ENCODE results near the gene ZNF19. TPM values are rescaled to one million over a fixed set of nuclear protein-coding genes. Genes with fewer than 3 reads are reported as not detected.

ZNF19 gene
- total RNA-seq, 1 experiment from 2014 or later = 5.4 TPM

GRCh38 chr16:71426069-71426879 is 62.9 kb downstream of the ZNF19 start:
- Histone ChIP-seq H3K9ac (ENCODE audit: low read length) (no peak overlapping the region), H3K27me3 (ENCODE audit: insufficient read depth, low read length) (no peaks in the 10 kb centered on the region), H3K9me2 (ENCODE audit: insufficient read depth) (no peaks in the 10 kb centered on the region), H3K79me2 (ENCODE audit: insufficient read depth, low read length) (no peaks in the 10 kb centered on the region), H3K27ac (ENCODE audit: low read depth, low read length) (peak overlapping the region; percentile 46), H3K36me3 (ENCODE audit: control insufficient read depth in 1 of 2, insufficient read depth in 2 of 2, low read length in 2 of 2) (no peaks in the 10 kb centered on the region), H3K4me1 (ENCODE audit: control insufficient read depth in 1 of 2, insufficient read depth in 2 of 2, low read length in 2 of 2) (peaks cover 4 to 14% of the 10 kb centered on the region in 2 experiments; a peak in 3 of 4 replicates), H3K9me3 (ENCODE audit: control insufficient read depth in 1 of 2, insufficient read depth in 1 of 2, low read depth in 1 of 2, low read length in 2 of 2) (peaks cover 0 to 7% of the 10 kb centered on the region in 2 experiments; a peak in 1 of 4 replicates), H4K20me1 (ENCODE audit: insufficient read depth) (no peaks in the 10 kb centered on the region), H2AFZ (ENCODE audit: low read depth, low read length, poor library complexity, severe bottlenecking) (peak overlapping the region; percentile 88), H3K4me3 (replicated peaks in 1 of 2; ENCODE audit: low read depth in 1 of 2, low read length in 2 of 2) (peak overlapping the region in 1 of 2 experiments; percentile 38; a peak in 1 of 4 replicates), H3K4me2 (ENCODE audit: low read length) (peak overlapping the region; percentile 67)
- DNase-seq (ENCODE audit: low read depth, low spot score) = peak; percentile 95
- ChIA-PET RAD21 (ENCODE audit: low non-redundant PET in 1 of 2, low total read pairs in 2 of 2, uncharacterized antibody in 2 of 2, unreplicated experiment in 2 of 2) (interaction anchor here (1.1 to 1.7 kb wide), 2 partner anchors 14 kb away, joined by 3 to 5 read pairs; no protein-coding TSS in a partner anchor), CTCF (interaction anchor here (1.1 to 2.4 kb wide), 3 partner anchors 14 to 185 kb away, joined by 4 to 8 read pairs (median 7); no protein-coding TSS in a partner anchor), POLR2A (interaction anchor here (1.0 to 1.8 kb wide), 2 partner anchors 36 to 185 kb away, joined by 3 read pairs; partner anchors contain the start of gene ZNF23)
- intact Hi-C loops (cut with micrococcal nuclease) = no loop called here
- ATAC-seq = peak; percentile 91
- TF ChIP-seq SP1 (IDR thresholded peaks at IDR 0.05; ENCODE audit: low read depth) (peak; percentile 50; the same call in 1 of the 2 replicates), MAX (IDR thresholded peaks at IDR 0.05) (peak; percentile 84), REST (IDR thresholded peaks at IDR 0.05; ENCODE audit: low read depth) (no peak), CEBPB (IDR thresholded peaks at IDR 0.05; ENCODE audit: low read depth) (peak; percentile 55), EZH2 (IDR thresholded peaks at IDR 0.05) (no peak), SIN3A (IDR thresholded peaks at IDR 0.05; ENCODE audit: low read depth) (peak; percentile 66), ATF3 (IDR thresholded peaks at IDR 0.05) (peak; percentile 98), ZBTB33 (IDR thresholded peaks at IDR 0.05; ENCODE audit: extremely low read depth, insufficient replicate concordance, low read length) (no peak), YY1 (IDR thresholded peaks at IDR 0.05; ENCODE audit: extremely low read depth, insufficient replicate concordance, low read depth, low read length) (peak; percentile 12), JUND (IDR thresholded peaks at IDR 0.05) (peak; percentile 54), CBX3 (IDR thresholded peaks at IDR 0.05; ENCODE audit: low read depth) (peak; percentile 91), CTCF (IDR thresholded peaks at IDR 0.05 in 2 of 3, conservative IDR thresholded peaks at IDR 0.05 in 1 of 3; ENCODE audit: borderline replicate concordance in 1 of 3, insufficient read depth in 1 of 3, low read depth in 2 of 3, low read length in 2 of 3) (no peak), TCF7L2 (IDR thresholded peaks at IDR 0.05; ENCODE audit: borderline replicate concordance, extremely low read depth, insufficient read depth, insufficient read length) (no peak)
- no TSS peak for BruUV-seq (replicated peaks)
